HG03025 (cell line): Measurements from ENCODE around the gene EPHA5.

Experiments
- ATAC-seq: cut with Tn5 transposase; IDR thresholded peaks from one replicate; pipeline ENCODE4 v1.9.1; 2021; ENCODE audit warnings: mild to moderate bottlenecking, moderate library complexity; ENCODE audit not compliant: unreplicated experiment, low FRiP score

EPHA5 gene

GRCh38 chr4:65635051-65635821 is 35.1 kb downstream of the EPHA5 start:
- no peak for ATAC-seq

- no peak for ATAC-seq
Measured at GRCh38 chr4:65624651-65625050, 45.6 kb downstream of the EPHA5 start.

DNA sequence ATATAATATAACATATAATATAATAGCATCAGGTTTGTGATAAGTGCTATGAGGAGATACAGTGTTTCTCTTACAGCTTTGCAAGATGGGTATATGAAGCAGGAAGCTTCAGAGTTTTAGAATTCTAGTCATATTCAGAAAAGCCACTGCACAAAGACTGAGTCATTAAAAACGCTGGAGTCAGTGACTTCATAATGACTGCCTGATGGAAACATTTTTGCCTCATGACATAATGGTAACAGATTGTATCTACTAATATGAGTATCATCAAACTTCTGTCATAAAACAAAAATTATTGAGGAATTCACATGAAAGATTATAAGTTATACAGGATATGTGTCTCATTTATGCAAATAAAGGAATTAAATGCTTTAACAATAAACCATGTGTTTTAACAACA is 46.8 kb downstream of the EPHA5 start:
- ATAC-seq, result no peak

- no peak for ATAC-seq
Measured at GRCh38 chr4:65617416-65617815, 52.9 kb downstream of the EPHA5 start.

- no peak for ATAC-seq
Measured at GRCh38 chr4:65604515-65604914, 65.8 kb downstream of the EPHA5 start.

DNA sequence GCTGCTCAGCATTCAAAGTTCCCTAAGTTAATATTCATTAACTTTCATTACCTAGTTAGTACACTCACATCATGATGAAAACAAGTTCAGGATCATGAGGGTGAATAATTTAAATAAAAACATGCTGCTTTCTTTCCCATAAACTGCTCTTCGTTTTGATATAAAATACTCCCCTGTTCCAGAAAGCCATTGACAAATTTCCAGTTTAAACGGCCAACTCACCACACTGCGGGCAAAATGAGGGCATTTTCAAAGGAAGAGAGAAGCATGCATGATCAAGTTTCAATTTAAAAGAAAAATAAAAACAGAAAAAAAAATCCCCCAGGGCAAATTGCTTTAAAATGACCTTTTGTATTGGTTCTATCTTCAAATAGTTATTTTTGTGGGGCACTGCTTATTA is 69.6 kb downstream of the EPHA5 start:
- no peak for ATAC-seq

DNA sequence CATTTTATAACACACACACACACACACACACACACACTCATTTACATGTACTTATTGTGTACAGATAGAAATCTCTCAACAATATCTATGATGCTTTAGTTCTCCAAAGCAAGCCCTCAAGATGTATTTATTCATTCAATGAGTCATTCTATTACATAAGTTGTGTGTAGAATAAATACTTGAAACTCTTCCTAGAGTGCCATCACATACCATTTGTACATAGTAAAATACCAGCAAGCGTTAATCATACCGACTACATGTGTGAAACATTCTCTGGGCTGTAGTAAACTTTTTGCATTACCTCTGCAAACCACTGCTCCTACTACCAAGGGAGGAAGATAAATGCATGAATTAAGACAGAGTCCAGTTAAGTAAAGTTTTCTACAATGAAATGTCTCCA is 70.9 kb downstream of the EPHA5 start:
- ATAC-seq, result no peak

GRCh38 chr4:65597697-65598096 is 72.6 kb downstream of the EPHA5 start:
- no peak for ATAC-seq

- no peak for ATAC-seq
Measured at GRCh38 chr4:65592089-65592488, 78.2 kb downstream of the EPHA5 start.

GRCh38 chr4:65589921-65590320 is 80.4 kb downstream of the EPHA5 start:
- ATAC-seq, result no peak

DNA sequence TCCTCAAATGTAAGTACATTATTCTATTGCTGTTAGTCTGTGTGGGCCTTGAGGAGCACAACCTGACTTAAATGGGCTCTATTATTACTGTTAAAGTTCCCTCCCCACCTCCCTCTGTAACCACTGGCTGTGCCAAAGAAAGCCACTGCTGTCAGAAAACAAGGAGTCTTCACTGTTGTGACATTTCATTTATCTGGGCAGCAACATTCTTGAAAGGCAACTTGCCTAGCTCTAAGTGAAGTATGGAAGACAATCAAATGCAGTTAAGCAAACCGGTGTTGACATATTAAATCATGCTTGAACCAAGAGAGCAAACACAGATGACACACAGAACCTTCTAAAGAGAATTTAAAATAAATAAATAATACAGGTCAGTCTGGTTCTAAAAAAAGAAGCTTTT is 81.0 kb downstream of the EPHA5 start:
- ATAC-seq, result no peak

DNA sequence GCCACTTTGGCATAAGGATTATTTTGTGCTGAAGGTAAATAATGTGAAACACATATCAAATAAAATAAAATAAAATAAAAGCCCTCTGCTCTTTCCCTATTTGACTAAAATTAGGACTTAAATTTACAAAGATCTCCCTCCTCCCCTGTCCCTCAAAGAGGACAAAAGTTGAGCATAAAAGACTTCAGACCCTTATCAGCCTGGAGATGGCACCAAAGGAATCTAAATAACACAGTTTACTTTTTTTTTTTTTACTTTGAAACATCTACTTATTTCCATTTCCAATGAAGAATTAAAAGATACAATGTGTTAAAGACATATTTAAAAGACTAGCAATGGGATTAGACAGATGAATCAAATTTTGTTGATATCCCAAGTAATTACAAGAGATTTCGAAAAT is 89.7 kb downstream of the EPHA5 start:
- ATAC-seq, result no peak

DNA sequence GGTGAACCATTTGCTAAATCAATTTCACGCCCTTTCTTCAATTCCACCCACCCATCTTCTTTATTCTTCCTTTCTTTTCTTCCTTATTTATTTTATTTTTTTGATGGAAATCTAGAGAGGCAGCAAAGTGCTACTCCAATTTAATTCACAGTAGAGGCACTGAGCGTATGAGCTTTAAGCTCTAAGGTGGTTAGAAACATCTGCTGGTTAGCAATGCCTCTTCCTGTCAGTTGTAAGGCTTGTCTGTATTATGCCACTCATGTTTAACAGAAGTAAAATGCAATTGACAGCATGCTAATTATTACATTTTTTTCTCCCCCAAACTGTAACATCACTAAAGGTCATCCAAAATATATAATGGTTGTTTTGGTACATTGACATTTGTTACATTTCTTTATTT is 103.8 kb downstream of the EPHA5 start:
- no peak for ATAC-seq

GRCh38 chr4:65561164-65561563 is 109.1 kb downstream of the EPHA5 start:
- ATAC-seq, result no peak

DNA sequence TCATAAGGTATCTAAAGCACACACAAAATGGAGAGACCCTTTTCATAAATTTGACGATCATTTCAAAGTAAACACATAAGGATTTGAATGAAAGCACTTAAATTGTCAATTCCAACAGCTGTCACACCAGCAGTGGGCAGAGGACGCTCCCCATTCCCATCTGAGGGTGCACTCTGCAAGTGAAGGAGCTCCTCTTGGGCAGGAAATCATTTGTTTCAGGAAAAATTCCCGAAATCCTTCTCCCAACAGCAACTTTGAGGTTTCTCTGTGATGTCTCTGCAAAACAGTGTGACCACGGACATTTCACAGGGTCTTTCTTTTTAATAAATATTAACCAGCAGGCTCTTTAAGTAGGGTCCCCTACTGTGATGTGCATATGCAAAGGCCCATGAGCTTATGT is 111.0 kb downstream of the EPHA5 start:
- ATAC-seq, result no peak

DNA sequence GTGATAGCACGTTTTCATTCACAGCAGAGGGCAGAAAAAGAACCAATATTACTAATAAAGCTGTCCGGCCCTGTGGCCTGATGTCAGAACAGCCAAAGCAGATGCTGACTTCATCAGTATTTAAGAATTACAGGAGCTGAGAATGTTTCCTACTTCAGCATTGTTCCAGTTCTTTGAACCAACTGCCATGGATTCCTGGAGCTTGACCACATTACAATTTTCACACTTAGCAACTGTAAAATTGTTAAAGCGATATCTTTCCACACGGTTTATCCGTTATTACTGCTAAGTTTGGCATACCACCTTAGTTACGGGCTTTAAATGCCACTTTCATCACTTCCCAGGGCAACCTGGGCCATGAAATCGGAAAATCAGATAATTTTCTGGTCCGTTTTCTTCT is 118.2 kb downstream of the EPHA5 start:
- no peak for ATAC-seq

- no peak for ATAC-seq
Measured at GRCh38 chr4:65550500-65550899, 119.8 kb downstream of the EPHA5 start.

DNA sequence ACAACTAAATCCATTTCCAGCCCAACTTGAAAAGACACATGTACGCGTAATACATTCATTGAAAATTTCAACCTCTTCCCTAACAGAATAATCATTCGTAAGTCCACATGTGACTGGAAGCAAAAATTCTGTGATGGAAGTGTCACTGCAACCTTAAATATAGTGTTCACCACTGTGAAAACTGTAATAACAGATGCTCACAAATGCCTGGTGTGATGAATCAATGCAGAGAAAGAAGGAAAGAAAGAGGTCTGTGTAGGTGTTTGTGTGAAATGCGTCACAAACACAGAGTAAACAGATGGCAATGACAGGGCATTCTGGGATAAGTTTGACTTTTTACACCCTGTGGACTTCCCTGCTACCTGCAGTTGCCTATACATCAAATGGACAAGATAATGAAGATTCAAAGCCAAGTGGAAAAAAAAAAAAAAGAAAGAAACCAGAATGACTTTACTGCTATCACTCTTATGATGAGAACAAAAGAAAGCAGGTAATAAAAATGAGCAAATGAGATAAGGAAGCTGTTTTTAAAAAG is 123.3 kb downstream of the EPHA5 start:
- no peak for ATAC-seq

DNA sequence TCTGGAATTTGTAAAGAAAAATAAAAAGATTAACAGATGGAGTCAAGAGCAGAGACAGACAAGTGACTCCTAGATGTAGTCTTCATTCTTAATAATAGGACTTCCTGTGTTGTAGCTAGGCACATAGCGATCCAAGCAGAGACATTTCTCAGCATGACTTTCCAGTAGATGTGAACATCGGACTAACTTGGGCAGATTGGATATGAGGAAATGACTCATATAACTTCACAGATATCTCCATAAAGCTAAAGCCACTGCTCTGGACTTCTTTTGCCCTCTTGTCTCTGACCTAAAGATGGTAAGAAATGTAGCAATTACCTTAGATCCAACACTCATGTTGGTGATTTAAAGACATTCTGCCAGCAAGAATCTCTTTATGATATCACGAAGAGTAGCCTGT is 131.7 kb downstream of the EPHA5 start:
- no peak for ATAC-seq

- ATAC-seq, result no peak
Measured at GRCh38 chr4:65535113-65535512, 135.2 kb downstream of the EPHA5 start.

DNA sequence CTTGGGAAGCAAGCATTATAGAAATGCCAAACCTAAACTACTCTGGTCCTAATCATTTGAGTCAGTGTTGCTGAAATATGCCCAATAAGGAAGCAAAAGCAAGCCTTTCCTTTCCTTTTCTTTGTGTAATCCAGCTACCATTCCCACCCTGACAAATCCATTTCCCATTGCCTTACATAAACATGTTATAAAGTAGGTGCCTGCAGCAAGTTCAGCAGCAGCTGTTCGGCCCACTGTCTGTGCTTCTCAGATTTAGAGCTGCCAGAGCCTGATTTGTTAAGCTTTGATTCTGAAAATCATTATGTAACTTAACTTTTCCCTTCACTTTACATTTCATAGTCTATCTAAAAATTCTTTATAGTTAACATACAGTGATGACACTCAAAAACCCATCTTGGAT is 148.6 kb downstream of the EPHA5 start:
- no peak for ATAC-seq

DNA sequence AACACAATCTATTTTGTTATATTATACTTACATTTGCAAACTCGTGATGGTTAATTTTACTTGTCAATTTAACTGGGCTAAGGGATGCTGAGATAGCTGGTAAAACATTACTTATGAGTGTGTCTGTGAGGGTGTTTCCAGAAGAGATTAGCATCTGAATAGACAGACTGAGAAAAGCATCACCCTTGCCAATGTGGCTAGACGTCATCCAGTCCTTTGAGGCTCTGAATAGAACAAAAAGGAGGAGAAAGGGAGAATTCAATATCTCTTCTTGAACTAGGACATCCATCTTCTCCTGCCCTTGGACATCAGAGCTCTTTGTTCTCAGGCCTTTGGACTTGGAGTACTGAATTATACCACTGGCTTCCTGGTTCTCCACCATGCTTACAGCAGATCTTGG is 154.6 kb downstream of the EPHA5 start:
- ATAC-seq, result no peak

DNA sequence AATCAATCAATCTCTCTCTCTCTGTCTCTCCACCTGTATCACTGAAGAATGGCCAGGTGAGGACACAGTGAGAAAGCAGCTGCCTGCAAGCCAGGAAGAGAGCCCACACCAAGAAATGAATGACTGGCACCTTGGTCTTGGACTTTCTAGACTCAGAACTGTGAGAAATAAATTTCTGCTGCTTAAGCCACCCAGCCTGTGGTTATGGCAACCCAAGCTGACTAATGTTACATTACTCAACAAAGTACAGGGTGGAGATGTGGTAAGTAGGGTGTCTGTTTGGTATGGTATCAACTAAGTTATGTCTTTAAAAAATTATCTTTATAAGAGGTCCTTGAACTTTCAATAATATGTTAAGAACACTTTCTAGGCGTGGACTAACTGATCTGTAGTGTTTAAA is 159.3 kb downstream of the EPHA5 start:
- ATAC-seq, result no peak
